Brain microvascular endothelial cell (primary cell): Measurements from ENCODE around the gene KLHL22.

ENCODE experiments used
- DNase-seq: peaks from one replicate; pipeline ENCODE4 v3.0.0-alpha.2; 2020
- H3K27ac ChIP-seq: fragments of 250-450 bp; sonication (Bioruptor Pico); 2 replicates; pipeline ENCODE4 v1.5.1; 2020; ENCODE audit warnings: mild to moderate bottlenecking, moderate library complexity
- H3K27me3 ChIP-seq: fragments of 250-450 bp; sonication (Bioruptor Pico); replicated peaks from 2 replicates; pipeline ENCODE4 v1.5.1; 2020; ENCODE audit warnings: mild to moderate bottlenecking
- H3K36me3 ChIP-seq: fragments of 250-450 bp; sonication (Bioruptor Pico); replicated peaks from 2 replicates; pipeline ENCODE4 v1.5.1; 2020; ENCODE audit warnings: mild to moderate bottlenecking
- H3K4me3 ChIP-seq: 2 replicates; pipeline ENCODE4 v1.5.1; 2011; ENCODE audit warnings: low read depth, mild to moderate bottlenecking, control low read depth, low read length, moderate library complexity
- in situ Hi-C: cut with HindIII; loops from 2 replicates; pipeline ENCODE4 v1.10.0; 2017; ENCODE audit warnings: low sequenced_read_pairs, low pct_ligation_motif_present
- TF ChIP-seq, protein P1 (sequence below): IDR thresholded peaks from 2 replicates; pipeline ENCODE4 v1.5.1; 2011; ENCODE audit warnings: low read depth, mild to moderate bottlenecking, moderate library complexity, low read length, control low read depth, inconsistent platforms; ENCODE audit errors: missing control alignments

The KLHL22 gene

GRCh38 chr22:20434264-20434751, 61.3 kb downstream of the KLHL22 start:
- Histone ChIP-seq H3K4me3 (no peak overlapping the region), H3K27ac (no peak overlapping the region), H3K36me3 (peaks cover 6% of the 10 kb centered on the region), H3K27me3 (no peaks in the 10 kb centered on the region)
- DNase-seq = no peak
- TF ChIP-seq, protein P1, sequence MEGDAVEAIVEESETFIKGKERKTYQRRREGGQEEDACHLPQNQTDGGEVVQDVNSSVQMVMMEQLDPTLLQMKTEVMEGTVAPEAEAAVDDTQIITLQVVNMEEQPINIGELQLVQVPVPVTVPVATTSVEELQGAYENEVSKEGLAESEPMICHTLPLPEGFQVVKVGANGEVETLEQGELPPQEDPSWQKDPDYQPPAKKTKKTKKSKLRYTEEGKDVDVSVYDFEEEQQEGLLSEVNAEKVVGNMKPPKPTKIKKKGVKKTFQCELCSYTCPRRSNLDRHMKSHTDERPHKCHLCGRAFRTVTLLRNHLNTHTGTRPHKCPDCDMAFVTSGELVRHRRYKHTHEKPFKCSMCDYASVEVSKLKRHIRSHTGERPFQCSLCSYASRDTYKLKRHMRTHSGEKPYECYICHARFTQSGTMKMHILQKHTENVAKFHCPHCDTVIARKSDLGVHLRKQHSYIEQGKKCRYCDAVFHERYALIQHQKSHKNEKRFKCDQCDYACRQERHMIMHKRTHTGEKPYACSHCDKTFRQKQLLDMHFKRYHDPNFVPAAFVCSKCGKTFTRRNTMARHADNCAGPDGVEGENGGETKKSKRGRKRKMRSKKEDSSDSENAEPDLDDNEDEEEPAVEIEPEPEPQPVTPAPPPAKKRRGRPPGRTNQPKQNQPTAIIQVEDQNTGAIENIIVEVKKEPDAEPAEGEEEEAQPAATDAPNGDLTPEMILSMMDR = no peak
- in situ Hi-C loops = no loop called here

GRCh38 chr22:20433686-20434241, 61.8 kb downstream of the KLHL22 start:
- no peak overlapping the region for H3K4me3 ChIP-seq
- TF ChIP-seq, protein P1 = no peak
- DNase-seq = no peak
- H3K36me3 ChIP-seq = peaks cover 9% of the 10 kb centered on the region
- H3K27me3 ChIP-seq = no peaks in the 10 kb centered on the region
- no peak overlapping the region for H3K27ac ChIP-seq
- in situ Hi-C loops = no loop called here

DNA sequence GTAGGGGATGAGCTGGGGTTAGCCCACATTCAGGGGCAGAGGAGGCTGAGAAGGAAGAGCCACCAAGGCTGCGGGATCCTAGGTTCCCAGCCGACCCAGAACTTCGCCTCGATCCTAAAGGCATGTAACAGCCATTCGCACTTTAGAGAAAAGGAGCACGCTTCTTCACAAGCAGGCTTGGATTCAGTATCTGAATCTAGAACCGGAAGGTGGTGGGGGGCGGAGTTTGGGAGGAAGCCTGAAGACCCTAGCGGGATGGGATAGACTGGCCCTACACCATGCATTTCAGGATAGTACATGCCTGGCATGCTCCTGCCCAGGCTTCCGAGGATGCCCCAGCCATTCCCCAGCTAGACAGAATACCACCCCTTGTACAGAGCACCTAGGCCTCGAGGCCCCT, 62.4 kb downstream of the KLHL22 start:
- in situ Hi-C loops = no loop called here
- H3K27me3 ChIP-seq = no peaks in the 10 kb centered on the region
- TF ChIP-seq, protein P1 = no peak
- peaks cover 14% of the 10 kb centered on the region for H3K36me3 ChIP-seq
- no peak overlapping the region for H3K4me3 ChIP-seq
- H3K27ac ChIP-seq = no peak overlapping the region
- no peak for DNase-seq

GRCh38 chr22:20432244-20432686, 63.3 kb downstream of the KLHL22 start:
- H3K36me3 ChIP-seq = peaks cover 20% of the 10 kb centered on the region
- H3K27me3 ChIP-seq = no peaks in the 10 kb centered on the region
- TF ChIP-seq, protein P1 = no peak
- no peak overlapping the region for H3K4me3 ChIP-seq
- in situ Hi-C loops = no loop called here
- no peak for DNase-seq
- no peak overlapping the region for H3K27ac ChIP-seq

DNA sequence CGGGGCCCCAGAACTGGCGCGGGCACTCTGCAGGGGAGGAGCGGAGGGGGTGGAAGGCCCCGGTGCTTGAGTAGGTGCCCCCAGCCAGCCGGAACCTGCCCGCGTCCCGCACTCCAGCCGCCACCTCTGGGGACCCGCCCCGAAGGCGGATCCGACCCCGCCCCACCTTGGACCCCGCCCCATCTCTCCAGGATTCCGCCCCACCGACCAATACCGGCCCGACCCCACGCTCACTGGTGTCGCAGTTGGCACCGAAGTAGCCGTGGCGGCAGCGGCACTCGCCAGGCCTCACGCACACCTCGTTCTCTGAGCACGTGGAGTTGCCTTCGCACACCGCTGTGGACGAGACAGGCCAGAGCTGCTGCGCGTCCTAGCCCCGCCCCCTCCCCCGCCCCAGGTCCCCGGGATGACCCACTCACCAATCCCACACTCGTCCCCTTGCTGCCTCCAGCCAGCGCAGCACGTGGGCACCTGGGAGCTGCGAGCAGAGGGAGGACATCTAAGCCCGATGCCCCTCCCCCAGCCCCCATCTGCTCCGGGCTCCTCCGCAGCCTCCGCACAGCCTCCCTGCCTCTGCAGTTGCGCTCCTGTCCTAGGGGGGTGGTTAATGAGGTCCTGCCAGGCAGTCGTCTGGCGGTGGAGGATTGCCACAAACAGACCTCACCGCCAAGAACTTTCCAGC, 63.9 kb downstream of the KLHL22 start:
- H3K27me3 ChIP-seq = no peaks in the 10 kb centered on the region
- H3K4me3 ChIP-seq = peak overlapping the region; percentile 12
- H3K36me3 ChIP-seq = peaks cover 24% of the 10 kb centered on the region
- TF ChIP-seq, protein P1 = no peak
- no peak overlapping the region for H3K27ac ChIP-seq
- in situ Hi-C loops = no loop called here
- DNase-seq = no peak
